Ishikawa (cell line): ENCODE measurements around the gene PIGV.

Source experiments
- CEBPB ChIP-seq: IDR thresholded peaks from 2 replicates; pipeline ENCODE4 v1.6.1; 2012
- EP300 ChIP-seq: IDR thresholded peaks from 2 replicates; pipeline ENCODE4 v1.6.1; 2012; ENCODE audit warnings: borderline replicate concordance
- MAX ChIP-seq: IDR thresholded peaks from 2 replicates; pipeline ENCODE4 v1.6.1; 2012
- RAD21 ChIP-seq: IDR thresholded peaks from 2 replicates; pipeline ENCODE4 v1.6.1; 2012; ENCODE audit warnings: low read depth
- REST ChIP-seq: IDR thresholded peaks from 2 replicates; pipeline ENCODE4 v1.6.1; 2012; ENCODE audit warnings: low read depth, mild to moderate bottlenecking
- TAF1 ChIP-seq: IDR thresholded peaks from 2 replicates; pipeline ENCODE4 v1.6.1; 2012; ENCODE audit warnings: low read depth, mild to moderate bottlenecking

GRCh38 chr1:26797627-26798026, 9.9 kb downstream of the PIGV start:
- no peak for TF ChIP-seq EP300
- no peak for TF ChIP-seq RAD21
- TF ChIP-seq TAF1 = no peak
- TF ChIP-seq MAX = no peak
- no peak for TF ChIP-seq CEBPB
- TF ChIP-seq REST = no peak
